MM.1S (cell line): ENCODE results near the gene TAF1L.

ENCODE experiments used
- DNase-seq: peaks from one replicate; pipeline ENCODE4 v3.0.0-alpha.2; 2015
- H2AFZ ChIP-seq: fragments of 300-600 bp; sonication (generic); 2 replicates; pipeline ENCODE4 v1.6.0; 2016; ENCODE audit warnings: antibody characterized with exemption, low read length
- H3F3A ChIP-seq: fragments of 300-600 bp; sonication (generic); 2 replicates; pipeline ENCODE4 v1.6.1; 2016; ENCODE audit warnings: mild to moderate bottlenecking, antibody characterized with exemption, low read length, moderate library complexity, mixed read lengths; ENCODE audit not compliant: insufficient read depth
- H3K27ac ChIP-seq: fragments of 300-600 bp; sonication (generic); 2 replicates; pipeline ENCODE4 v1.5.1; 2016; ENCODE audit warnings: mild to moderate bottlenecking, low read length
- H3K27me3 ChIP-seq: fragments of 300-600 bp; sonication (generic); replicated peaks from 2 replicates; pipeline ENCODE4 v1.6.0; 2016; ENCODE audit warnings: low read length; ENCODE audit not compliant: insufficient read depth
- H3K36me3 ChIP-seq: fragments of 300-600 bp; sonication (generic); replicated peaks from 2 replicates; pipeline ENCODE4 v1.6.1; 2016; ENCODE audit warnings: mild to moderate bottlenecking, low read length, mixed read lengths; ENCODE audit not compliant: insufficient read depth
- H3K4me1 ChIP-seq: fragments of 300-600 bp; sonication (generic); 2 replicates; pipeline ENCODE4 v1.6.1; 2016; ENCODE audit warnings: low read length, mixed read lengths
- H3K4me2 ChIP-seq: fragments of 300-600 bp; sonication (generic); 2 replicates; pipeline ENCODE4 v1.6.0; 2016; ENCODE audit warnings: low read depth, low read length
- H3K4me3 ChIP-seq: fragments of 300-600 bp; sonication (generic); 2 replicates; pipeline ENCODE4 v1.5.1; 2016; ENCODE audit warnings: low read length, mixed read lengths
- H3K79me2 ChIP-seq: fragments of 300-600 bp; sonication (generic); 2 replicates; pipeline ENCODE4 v1.6.1; 2016; ENCODE audit warnings: mixed run types, low read length, mixed read lengths
- H3K9ac ChIP-seq: fragments of 300-600 bp; sonication (generic); 2 replicates; pipeline ENCODE4 v1.6.1; 2016; ENCODE audit warnings: low read length, mixed read lengths
- H3K9me2 ChIP-seq: fragments of 300-600 bp; sonication (generic); replicated peaks from 2 replicates; pipeline ENCODE4 v1.6.1; 2016; ENCODE audit warnings: mild to moderate bottlenecking, low read length, mixed read lengths; ENCODE audit not compliant: insufficient read depth
- H3K9me3 ChIP-seq: fragments of 300-600 bp; sonication (generic); replicated peaks from 2 replicates; pipeline ENCODE4 v1.6.1; 2016; ENCODE audit warnings: mild to moderate bottlenecking, low read length, mixed read lengths; ENCODE audit not compliant: insufficient read depth
- H4K20me1 ChIP-seq: fragments of 300-600 bp; sonication (generic); 2 replicates; pipeline ENCODE4 v1.6.1; 2016; ENCODE audit warnings: mild to moderate bottlenecking, low read length, moderate library complexity, mixed read lengths; ENCODE audit not compliant: insufficient read depth
- EZH2 ChIP-seq: fragments of 300-600 bp; sonication (generic); optimal IDR thresholded peaks from 2 replicates; pipeline ENCODE3; 2017; ENCODE audit warnings: low read depth, mild to moderate bottlenecking, antibody characterized with exemption, low read length, mixed read lengths
- EZH2phosphoT487 ChIP-seq: fragments of 300-600 bp; sonication (generic); IDR thresholded peaks from 2 replicates; pipeline ENCODE4 v1.6.1; 2018; ENCODE audit warnings: antibody characterized with exemption, low read length
- TF ChIP-seq, protein P1 (sequence below): fragments of 300-600 bp; sonication (generic); IDR thresholded peaks from 2 replicates; pipeline ENCODE4 v1.5.1; 2016; ENCODE audit warnings: antibody characterized with exemption, low read length, mixed read lengths

The TAF1L gene

DNA sequence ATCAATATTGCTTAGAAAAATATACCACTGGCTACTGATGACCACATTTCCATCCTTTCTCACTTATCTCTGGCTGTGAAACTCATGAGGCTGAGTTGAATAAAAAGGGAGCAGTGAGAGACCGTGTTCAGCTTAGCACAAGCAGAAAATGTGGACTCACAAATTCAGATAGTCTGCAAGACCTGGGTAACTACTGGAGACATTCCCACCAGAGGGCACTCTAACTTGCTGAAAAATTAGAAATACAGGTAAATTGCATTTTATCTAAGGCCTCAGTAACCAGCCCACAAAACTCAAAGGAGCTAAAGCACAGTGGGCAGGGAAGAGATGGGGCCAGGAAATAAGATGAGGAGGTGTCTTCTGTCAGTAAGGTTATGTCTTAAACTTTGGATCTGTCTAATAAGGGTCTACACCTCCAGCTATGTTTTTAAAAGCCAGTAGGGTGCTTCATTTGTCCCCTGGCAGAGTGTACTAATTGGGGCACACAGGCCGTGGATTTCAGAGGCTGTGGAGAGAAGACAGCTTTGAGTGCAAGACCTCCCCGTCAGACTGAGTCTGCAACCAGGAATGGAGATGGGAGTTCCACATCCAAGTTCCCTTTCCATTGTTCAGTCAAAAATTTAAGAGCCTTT, 53.8 kb downstream of the TAF1L start:
- no peaks in the 10 kb centered on the region for H3K9me3 ChIP-seq
- peaks cover 24% of the 10 kb centered on the region for H3F3A ChIP-seq
- no peaks in the 10 kb centered on the region for H3K9me2 ChIP-seq
- TF ChIP-seq, protein P1, sequence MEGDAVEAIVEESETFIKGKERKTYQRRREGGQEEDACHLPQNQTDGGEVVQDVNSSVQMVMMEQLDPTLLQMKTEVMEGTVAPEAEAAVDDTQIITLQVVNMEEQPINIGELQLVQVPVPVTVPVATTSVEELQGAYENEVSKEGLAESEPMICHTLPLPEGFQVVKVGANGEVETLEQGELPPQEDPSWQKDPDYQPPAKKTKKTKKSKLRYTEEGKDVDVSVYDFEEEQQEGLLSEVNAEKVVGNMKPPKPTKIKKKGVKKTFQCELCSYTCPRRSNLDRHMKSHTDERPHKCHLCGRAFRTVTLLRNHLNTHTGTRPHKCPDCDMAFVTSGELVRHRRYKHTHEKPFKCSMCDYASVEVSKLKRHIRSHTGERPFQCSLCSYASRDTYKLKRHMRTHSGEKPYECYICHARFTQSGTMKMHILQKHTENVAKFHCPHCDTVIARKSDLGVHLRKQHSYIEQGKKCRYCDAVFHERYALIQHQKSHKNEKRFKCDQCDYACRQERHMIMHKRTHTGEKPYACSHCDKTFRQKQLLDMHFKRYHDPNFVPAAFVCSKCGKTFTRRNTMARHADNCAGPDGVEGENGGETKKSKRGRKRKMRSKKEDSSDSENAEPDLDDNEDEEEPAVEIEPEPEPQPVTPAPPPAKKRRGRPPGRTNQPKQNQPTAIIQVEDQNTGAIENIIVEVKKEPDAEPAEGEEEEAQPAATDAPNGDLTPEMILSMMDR: peak; percentile 81
- TF ChIP-seq EZH2 (no peak), EZH2phosphoT487 (no peak)
- peak overlapping the region; percentile 3; the same call in 1 of the 2 replicates for H3K4me3 ChIP-seq
- peak overlapping the region; percentile 36; the same call in 1 of the 2 replicates for H3K27ac ChIP-seq
- H4K20me1 ChIP-seq: no peaks in the 10 kb centered on the region
- no peaks in the 10 kb centered on the region for H3K36me3 ChIP-seq
- H3K79me2 ChIP-seq: no peaks in the 10 kb centered on the region
- H3K27me3 ChIP-seq: no peaks in the 10 kb centered on the region
- no peak overlapping the region for H3K9ac ChIP-seq
- peak overlapping the region; percentile 72 for H3K4me2 ChIP-seq
- peak; percentile 81 for DNase-seq
- H2AFZ ChIP-seq: peak overlapping the region; percentile 66
- H3K4me1 ChIP-seq: peaks cover 30% of the 10 kb centered on the region

DNA sequence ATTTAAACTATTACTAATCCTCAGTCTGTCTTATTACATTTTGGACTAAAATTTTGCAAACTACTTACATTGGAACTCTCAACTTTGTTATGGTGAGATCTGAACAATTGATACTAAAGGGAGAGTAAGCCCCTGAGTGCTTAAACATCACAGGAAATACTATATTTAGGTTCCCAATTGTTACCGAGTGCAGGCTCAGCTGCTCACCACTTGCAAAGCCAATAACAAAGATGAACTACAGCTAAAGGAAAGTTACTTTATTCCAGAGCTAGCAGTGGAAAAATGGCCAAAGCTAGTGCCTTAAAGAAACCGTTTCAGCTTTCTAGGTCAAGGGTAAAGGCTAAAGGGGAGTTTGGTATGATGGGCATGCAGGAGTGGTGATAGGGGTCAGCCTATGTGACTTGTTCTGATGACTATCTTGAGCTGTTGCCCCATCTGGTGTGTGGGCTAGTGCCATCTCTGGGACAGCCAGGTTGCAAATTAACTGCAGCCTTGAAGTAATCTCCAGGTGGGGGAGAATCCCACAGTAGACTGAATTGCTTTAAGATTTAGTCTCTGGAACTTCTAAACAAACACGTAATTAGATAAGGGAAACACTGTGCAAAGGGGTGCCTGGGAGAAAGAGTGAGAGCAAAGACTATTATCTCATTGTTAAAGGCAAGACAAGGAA, 54.7 kb downstream of the TAF1L start:
- Histone ChIP-seq H3K9ac (no peak overlapping the region; the same call in 1 of the 2 replicates), H2AFZ (peak overlapping the region; percentile 66), H3K9me3 (no peaks in the 10 kb centered on the region), H3K27ac (peak overlapping the region; percentile 36; the same call in 1 of the 2 replicates), H3K4me2 (peak overlapping the region; percentile 72), H3K9me2 (no peaks in the 10 kb centered on the region), H3K36me3 (no peaks in the 10 kb centered on the region), H4K20me1 (no peaks in the 10 kb centered on the region), H3K4me3 (peak overlapping the region; percentile 3; the same call in 1 of the 2 replicates), H3F3A (peaks cover 26% of the 10 kb centered on the region), H3K4me1 (peaks cover 36% of the 10 kb centered on the region), H3K79me2 (no peaks in the 10 kb centered on the region), H3K27me3 (no peaks in the 10 kb centered on the region)
- TF ChIP-seq, protein P1: no peak
- DNase-seq: peak; percentile 51

DNA sequence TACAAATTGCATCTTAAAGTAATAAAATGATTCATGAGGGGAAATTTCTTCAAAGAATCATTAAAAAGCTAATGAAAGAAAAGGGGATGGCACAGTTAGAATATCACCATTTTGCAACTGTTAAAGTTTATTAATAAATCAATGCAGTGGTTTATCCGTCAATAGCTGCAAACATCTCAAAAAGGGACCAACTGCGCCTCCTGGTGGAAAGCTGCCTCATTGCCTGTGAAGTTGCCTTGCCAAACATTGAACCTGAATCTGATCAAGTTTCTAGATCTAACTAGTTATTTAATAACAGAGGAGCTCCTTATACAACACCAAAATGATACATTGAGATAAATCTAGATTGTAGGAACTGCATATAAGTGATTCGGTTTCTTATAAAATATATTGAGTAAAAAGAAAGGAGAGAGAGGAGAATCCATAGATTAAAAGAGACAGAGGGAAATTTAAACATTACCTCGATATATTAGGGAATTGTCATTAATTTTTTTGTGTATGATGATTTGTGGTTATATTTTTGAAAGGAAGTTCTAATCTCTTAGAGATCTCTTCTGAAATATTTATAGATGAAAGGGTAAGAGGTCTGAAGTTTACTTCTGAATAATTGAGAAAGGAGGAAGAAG, 55.6 kb downstream of the TAF1L start:
- H3K4me2 ChIP-seq: no peak overlapping the region
- H4K20me1 ChIP-seq: no peaks in the 10 kb centered on the region
- no peaks in the 10 kb centered on the region for H3K9me3 ChIP-seq
- no peak overlapping the region for H3K9ac ChIP-seq
- H3K9me2 ChIP-seq: no peaks in the 10 kb centered on the region
- no peaks in the 10 kb centered on the region for H3K36me3 ChIP-seq
- H3K4me3 ChIP-seq: no peak overlapping the region
- peak; percentile 78 for DNase-seq
- H3K27ac ChIP-seq: no peak overlapping the region
- H3K4me1 ChIP-seq: peaks cover 36% of the 10 kb centered on the region
- no peak overlapping the region for H2AFZ ChIP-seq
- H3F3A ChIP-seq: peaks cover 26% of the 10 kb centered on the region
- TF ChIP-seq, protein P1: peak; percentile 93
- TF ChIP-seq EZH2phosphoT487: no peak
- no peaks in the 10 kb centered on the region for H3K79me2 ChIP-seq
- H3K27me3 ChIP-seq: no peaks in the 10 kb centered on the region
